Fibroblast of lung (primary cell): ENCODE results near the gene SNX12. TPM values are rescaled to one million over a fixed set of nuclear protein-coding genes. Genes with fewer than 3 reads are reported as not detected.

Experiments
- DNase-seq, 2 donors: peaks; one replicate each; pipeline versions ENCODE4 v3.0.0 to v3.0.0-alpha.2; 2010; ENCODE audit warnings: low read depth in 2 of 2
- H2AFZ ChIP-seq: 2 replicates; pipeline ENCODE4 v1.5.1; 2012; ENCODE audit warnings: low read length, control low read depth, inconsistent platforms
- H3K27ac ChIP-seq: 2 replicates; pipeline ENCODE4 v1.5.1; 2011; ENCODE audit warnings: low read length, control low read depth; ENCODE audit not compliant: insufficient read depth
- H3K27me3 ChIP-seq: 2 replicates; pipeline ENCODE4 v1.5.1; 2011; ENCODE audit warnings: mild to moderate bottlenecking, low read length; ENCODE audit not compliant: control insufficient read depth, insufficient read depth
- H3K36me3 ChIP-seq: 2 replicates; pipeline ENCODE4 v1.5.1; 2011; ENCODE audit warnings: low read length; ENCODE audit not compliant: control insufficient read depth, insufficient read depth
- H3K4me1 ChIP-seq: 2 replicates; pipeline ENCODE4 v1.5.1; 2011; ENCODE audit warnings: low read length; ENCODE audit not compliant: control insufficient read depth, insufficient read depth; ENCODE audit errors: extremely low read depth
- H3K4me2 ChIP-seq: 2 replicates; pipeline ENCODE4 v1.5.1; 2011; ENCODE audit warnings: low read length, control low read depth; ENCODE audit not compliant: insufficient read depth; ENCODE audit errors: extremely low read depth
- H3K4me3 ChIP-seq, 4 experiments: fragments of 200-600 bp in 1 of 4; sonication (generic) in 1 of 4; replicated peaks in 1 of 4; 2 replicates each; pipeline ENCODE4 v1.5.1; 2011 to 2016; ENCODE audit warnings: low read length in 4 of 4, low read depth in 3 of 4, mild to moderate bottlenecking in 3 of 4, control low read depth in 2 of 4, inconsistent platforms in 1 of 4, mixed read lengths in 1 of 4; ENCODE audit not compliant: insufficient read depth in 1 of 4; ENCODE audit errors: control extremely low read depth in 1 of 4
- H3K79me2 ChIP-seq: 2 replicates; pipeline ENCODE4 v1.5.1; 2012; ENCODE audit warnings: mild to moderate bottlenecking, low read length, inconsistent platforms; ENCODE audit not compliant: control insufficient read depth, insufficient read depth
- H3K9ac ChIP-seq: 2 replicates; pipeline ENCODE4 v1.5.1; 2011; ENCODE audit warnings: mild to moderate bottlenecking, low read length, control low read depth; ENCODE audit not compliant: insufficient read depth
- H3K9me3 ChIP-seq: 2 replicates; pipeline ENCODE4 v1.5.1; 2012; ENCODE audit warnings: low read depth, low read length; ENCODE audit not compliant: control insufficient read depth, insufficient read depth
- H4K20me1 ChIP-seq: 2 replicates; pipeline ENCODE4 v1.5.1; 2011; ENCODE audit warnings: low read length; ENCODE audit not compliant: control insufficient read depth, insufficient read depth; ENCODE audit errors: extremely low read depth
- CTCF ChIP-seq, 2 donors: IDR thresholded peaks in 1 of 2; conservative IDR thresholded peaks in 1 of 2; 1 replicate in 1 of 2; 2 replicates in 1 of 2; pipeline ENCODE4 v1.5.1; 2011 to 2012; ENCODE audit warnings: low read length in 2 of 2, control low read depth in 1 of 2, inconsistent platforms in 1 of 2, low read depth in 1 of 2, mild to moderate bottlenecking in 1 of 2
- EZH2 ChIP-seq: IDR thresholded peaks from 2 replicates; pipeline ENCODE4 v1.5.1; 2012; ENCODE audit warnings: low read length, control low read depth, mild to moderate bottlenecking; ENCODE audit errors: missing control alignments
- polyA minus RNA-seq: library from RNA; depleted of rRNA, polyadenylated mRNA; stranded (reverse); fragments of >200 nt; gene quantifications from 2 replicates; pipeline ENCODE4 v1.2.3, GENCODE V29; 2011; ENCODE audit warnings: low replicate concordance
- polyA plus RNA-seq, 2 donors: library from polyadenylated mRNA; depleted of rRNA in 1 of 2; stranded (reverse) in 1 of 2; unstranded in 1 of 2; fragments of >200 nt; gene quantifications; 2 replicates each; pipeline ENCODE4 v1.2.1, GENCODE V29; 2011 to 2012; ENCODE audit warnings: missing spikeins in 1 of 2
- total RNA-seq: library from RNA; depleted of rRNA; stranded (reverse); fragments of >200 nt; gene quantifications from 2 replicates; pipeline ENCODE4 v1.2.1, GENCODE V29; 2014

SNX12 gene
- total RNA-seq (50.3 and 80.8 TPM in 2 replicates), polyA plus RNA-seq (84.6 and 84.7 TPM in 2 replicates), polyA minus RNA-seq (129 and 135 TPM in 2 replicates)
- polyA plus RNA-seq (2012), result 81.2 and 86.9 TPM in 2 replicates

GRCh38 chrX:71068044-71068918, at the start of gene SNX12:
SNX12 (minus strand) TSS chrX:71068334; CDS start chrX:71068306, 28 bp downstream.
- Histone ChIP-seq H3K4me1 (no peaks in the 10 kb centered on the region), H3K4me3 (peak within 1 kb of the TSS; percentile 63 to 86 (median 75)), H3K36me3 (no peaks in the 10 kb centered on the region), H3K9me3 (no peaks in the 10 kb centered on the region), H3K27me3 (no peaks in the 10 kb centered on the region), H3K27ac (peak within 1 kb of the TSS; percentile 82), H3K9ac (peak within 1 kb of the TSS; percentile 67), H4K20me1 (no peaks in the 10 kb centered on the region), H3K79me2 (peaks cover 26% of the 10 kb centered on the region), H2AFZ (peak within 1 kb of the TSS; percentile 65), H3K4me2 (peak within 1 kb of the TSS; percentile 62)
- TF ChIP-seq EZH2 (no peak), CTCF (conservative IDR thresholded peaks at IDR 0.05 in 1 of 2, IDR thresholded peaks at IDR 0.05 in 1 of 2; ENCODE audit: low read depth in 1 of 2, low read length in 2 of 2) (no peak)
- DNase-seq, result peak; percentile 95 to 96

GRCh38 chrX:71117358-71117757, 49.2 kb upstream of the SNX12 start:
- no peaks in the 10 kb centered on the region for H3K27me3 ChIP-seq
- no peaks in the 10 kb centered on the region for H3K4me1 ChIP-seq
- DNase-seq, result no peak
- H3K79me2 ChIP-seq, result peaks cover 2% of the 10 kb centered on the region
- H3K9ac ChIP-seq, result no peak overlapping the region
- H2AFZ ChIP-seq, result no peak overlapping the region
- H4K20me1 ChIP-seq, result no peaks in the 10 kb centered on the region
- H3K4me2 ChIP-seq, result no peak overlapping the region
- H3K27ac ChIP-seq, result no peak overlapping the region
- H3K4me3 ChIP-seq, result no peak overlapping the region
- TF ChIP-seq EZH2, result no peak
- no peak for TF ChIP-seq CTCF (conservative IDR thresholded peaks at IDR 0.05 in 1 of 2, IDR thresholded peaks at IDR 0.05 in 1 of 2; ENCODE audit: low read depth in 1 of 2, low read length in 2 of 2)
- H3K9me3 ChIP-seq, result no peaks in the 10 kb centered on the region
- peaks cover 12% of the 10 kb centered on the region for H3K36me3 ChIP-seq

GRCh38 chrX:71111921-71112431, 43.8 kb upstream of the SNX12 start:
- no peaks in the 10 kb centered on the region for H3K36me3 ChIP-seq
- H3K79me2 ChIP-seq, result no peaks in the 10 kb centered on the region
- H4K20me1 ChIP-seq, result no peaks in the 10 kb centered on the region
- no peaks in the 10 kb centered on the region for H3K4me1 ChIP-seq
- no peak for DNase-seq
- H3K9ac ChIP-seq, result no peak overlapping the region
- H2AFZ ChIP-seq, result no peak overlapping the region
- TF ChIP-seq CTCF (conservative IDR thresholded peaks at IDR 0.05 in 1 of 2, IDR thresholded peaks at IDR 0.05 in 1 of 2; ENCODE audit: low read depth in 1 of 2, low read length in 2 of 2) (no peak), EZH2 (no peak)
- peaks cover 5% of the 10 kb centered on the region for H3K27me3 ChIP-seq
- no peak overlapping the region for H3K4me3 ChIP-seq
- H3K9me3 ChIP-seq, result no peaks in the 10 kb centered on the region
- H3K27ac ChIP-seq, result no peak overlapping the region
- H3K4me2 ChIP-seq, result no peak overlapping the region
